ENCODE measurements around the gene SH3PXD2A.

The SH3PXD2A gene

DNA sequence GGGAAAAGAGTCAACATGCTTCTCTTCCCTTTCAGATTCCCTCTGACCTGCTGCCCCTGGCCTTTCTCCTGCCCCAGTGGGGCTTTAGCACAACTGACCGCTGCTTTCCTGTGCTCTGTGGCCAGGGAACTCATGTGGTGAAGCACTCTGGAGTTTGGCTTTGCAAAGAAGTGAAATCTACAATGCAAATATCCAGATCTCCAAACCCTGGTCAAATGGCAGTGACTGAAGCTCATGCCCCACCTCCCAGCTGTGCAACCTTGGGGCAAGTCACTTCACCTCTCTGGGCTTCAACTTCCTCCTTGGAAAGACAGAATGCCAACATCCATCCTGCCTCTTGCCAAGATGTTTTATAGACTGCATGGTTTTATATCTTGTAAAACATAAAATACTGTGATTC lies 204.0 kb downstream of the SH3PXD2A start:
- H3K9ac ChIP-seq (ENCODE audit: low read depth, low read length): no peak overlapping the region

GRCh38 chr10:103649654-103650423 lies 205.5 kb downstream of the SH3PXD2A start:
- H3K9me3 ChIP-seq (ENCODE audit: control insufficient read depth, insufficient read depth, low read length): no peaks in the 10 kb centered on the region
- no peak overlapping the region for H3K9ac ChIP-seq (ENCODE audit: low read depth, low read length)
- H3K4me3 ChIP-seq (ENCODE audit: low read depth, low read length): no peak overlapping the region
- peaks cover 15% of the 10 kb centered on the region for H3K4me1 ChIP-seq (ENCODE audit: control insufficient read depth, insufficient read depth, low read length)
- no peaks in the 10 kb centered on the region for H3K36me3 ChIP-seq (ENCODE audit: control insufficient read depth, insufficient read depth, low read length)
- H3K27me3 ChIP-seq (ENCODE audit: control insufficient read depth, insufficient read depth, low read length): no peaks in the 10 kb centered on the region

More for the DNA sequence above, 204.0 kb downstream of the SH3PXD2A start:
- H3K4me1 ChIP-seq (ENCODE audit: control insufficient read depth, insufficient read depth, low read length): peaks cover 15% of the 10 kb centered on the region
- H3K4me3 ChIP-seq (ENCODE audit: low read depth, low read length): no peak overlapping the region
- H3K9me3 ChIP-seq (ENCODE audit: control insufficient read depth, insufficient read depth, low read length): no peaks in the 10 kb centered on the region
- no peaks in the 10 kb centered on the region for H3K27me3 ChIP-seq (ENCODE audit: control insufficient read depth, insufficient read depth, low read length)
- no peaks in the 10 kb centered on the region for H3K36me3 ChIP-seq (ENCODE audit: control insufficient read depth, insufficient read depth, low read length)

- H3K4me1 ChIP-seq (ENCODE audit: control insufficient read depth, insufficient read depth, low read length): peaks cover 15% of the 10 kb centered on the region
- H3K9ac ChIP-seq (ENCODE audit: low read depth, low read length): no peak overlapping the region
Measured at GRCh38 chr10:103648636-103649532, 206.5 kb downstream of the SH3PXD2A start.

GRCh38 chr10:103648251-103648635 lies 207.1 kb downstream of the SH3PXD2A start:
- H3K27me3 ChIP-seq (ENCODE audit: control insufficient read depth, insufficient read depth, low read length): no peaks in the 10 kb centered on the region
- H3K36me3 ChIP-seq (ENCODE audit: control insufficient read depth, insufficient read depth, low read length): no peaks in the 10 kb centered on the region
- H3K4me3 ChIP-seq (ENCODE audit: low read depth, low read length): no peak overlapping the region
- peaks cover 15% of the 10 kb centered on the region for H3K4me1 ChIP-seq (ENCODE audit: control insufficient read depth, insufficient read depth, low read length)
- no peak overlapping the region for H3K9ac ChIP-seq (ENCODE audit: low read depth, low read length)
- H3K9me3 ChIP-seq (ENCODE audit: control insufficient read depth, insufficient read depth, low read length): no peaks in the 10 kb centered on the region

More at GRCh38 chr10:103648636-103649532, 206.5 kb downstream of the SH3PXD2A start:
- Histone ChIP-seq H3K36me3 (ENCODE audit: control insufficient read depth, insufficient read depth, low read length) (no peaks in the 10 kb centered on the region), H3K4me3 (ENCODE audit: low read depth, low read length) (no peak overlapping the region), H3K9me3 (ENCODE audit: control insufficient read depth, insufficient read depth, low read length) (no peaks in the 10 kb centered on the region), H3K27me3 (ENCODE audit: control insufficient read depth, insufficient read depth, low read length) (no peaks in the 10 kb centered on the region)

GRCh38 chr10:103646304-103646703 lies 209.1 kb downstream of the SH3PXD2A start:
- no peaks in the 10 kb centered on the region for H3K36me3 ChIP-seq (ENCODE audit: control insufficient read depth, insufficient read depth, low read length)
- H3K9ac ChIP-seq (ENCODE audit: low read depth, low read length): no peak overlapping the region
- no peak overlapping the region for H3K4me3 ChIP-seq (ENCODE audit: low read depth, low read length)
- peaks cover 9% of the 10 kb centered on the region for H3K4me1 ChIP-seq (ENCODE audit: control insufficient read depth, insufficient read depth, low read length)
- H3K9me3 ChIP-seq (ENCODE audit: control insufficient read depth, insufficient read depth, low read length): no peaks in the 10 kb centered on the region
- H3K27me3 ChIP-seq (ENCODE audit: control insufficient read depth, insufficient read depth, low read length): no peaks in the 10 kb centered on the region

- H3K36me3 ChIP-seq (ENCODE audit: control insufficient read depth, insufficient read depth, low read length): no peaks in the 10 kb centered on the region
- peaks cover 7% of the 10 kb centered on the region for H3K4me1 ChIP-seq (ENCODE audit: control insufficient read depth, insufficient read depth, low read length)
- H3K9ac ChIP-seq (ENCODE audit: low read depth, low read length): no peak overlapping the region
- no peaks in the 10 kb centered on the region for H3K9me3 ChIP-seq (ENCODE audit: control insufficient read depth, insufficient read depth, low read length)
- no peaks in the 10 kb centered on the region for H3K27me3 ChIP-seq (ENCODE audit: control insufficient read depth, insufficient read depth, low read length)
- no peak overlapping the region for H3K4me3 ChIP-seq (ENCODE audit: low read depth, low read length)
Measured at GRCh38 chr10:103645141-103646054, 210.0 kb downstream of the SH3PXD2A start.

DNA sequence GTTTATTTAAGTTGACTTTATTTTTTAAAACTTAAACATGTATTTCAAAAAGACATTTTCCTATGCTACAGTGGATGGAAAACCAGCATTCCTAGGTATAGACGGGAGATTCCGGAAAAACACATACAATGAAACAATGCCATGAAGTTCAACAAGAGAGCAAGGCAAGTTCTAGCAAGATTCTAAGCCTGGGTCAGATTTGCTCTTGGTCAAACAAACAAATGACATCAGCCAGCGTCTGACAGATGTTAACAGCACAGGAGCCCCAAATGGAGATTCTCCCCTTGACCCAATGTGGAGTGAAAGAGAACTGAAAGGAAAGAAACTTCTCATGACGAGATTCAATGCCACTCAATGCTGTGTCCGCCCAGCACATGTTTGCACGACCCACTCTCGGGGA lies 212.0 kb downstream of the SH3PXD2A start:
- Histone ChIP-seq H3K9ac (ENCODE audit: low read depth, low read length) (no peak overlapping the region), H3K4me1 (ENCODE audit: control insufficient read depth, insufficient read depth, low read length) (peaks cover 3% of the 10 kb centered on the region), H3K27me3 (ENCODE audit: control insufficient read depth, insufficient read depth, low read length) (no peaks in the 10 kb centered on the region), H3K4me3 (ENCODE audit: low read depth, low read length) (no peak overlapping the region), H3K9me3 (ENCODE audit: control insufficient read depth, insufficient read depth, low read length) (no peaks in the 10 kb centered on the region), H3K36me3 (ENCODE audit: control insufficient read depth, insufficient read depth, low read length) (no peaks in the 10 kb centered on the region)

- Histone ChIP-seq H3K9me3 (ENCODE audit: control insufficient read depth, insufficient read depth, low read length) (no peaks in the 10 kb centered on the region), H3K4me3 (ENCODE audit: low read depth, low read length) (no peak overlapping the region), H3K4me1 (ENCODE audit: control insufficient read depth, insufficient read depth, low read length) (peaks cover 8% of the 10 kb centered on the region), H3K36me3 (ENCODE audit: control insufficient read depth, insufficient read depth, low read length) (peaks cover 3% of the 10 kb centered on the region), H3K9ac (ENCODE audit: low read depth, low read length) (no peak overlapping the region), H3K27me3 (ENCODE audit: control insufficient read depth, insufficient read depth, low read length) (no peaks in the 10 kb centered on the region)
Measured at GRCh38 chr10:103641326-103641725, 214.1 kb downstream of the SH3PXD2A start.

- H3K9me3 ChIP-seq (ENCODE audit: control insufficient read depth, insufficient read depth, low read length): no peaks in the 10 kb centered on the region
- H3K36me3 ChIP-seq (ENCODE audit: control insufficient read depth, insufficient read depth, low read length): peaks cover 3% of the 10 kb centered on the region
- H3K4me1 ChIP-seq (ENCODE audit: control insufficient read depth, insufficient read depth, low read length): peaks cover 8% of the 10 kb centered on the region
- no peak overlapping the region for H3K9ac ChIP-seq (ENCODE audit: low read depth, low read length)
- no peak overlapping the region for H3K4me3 ChIP-seq (ENCODE audit: low read depth, low read length)
- no peaks in the 10 kb centered on the region for H3K27me3 ChIP-seq (ENCODE audit: control insufficient read depth, insufficient read depth, low read length)
Measured at GRCh38 chr10:103640436-103641181, 214.8 kb downstream of the SH3PXD2A start.

- H3K36me3 ChIP-seq (ENCODE audit: control insufficient read depth, insufficient read depth, low read length): peaks cover 3% of the 10 kb centered on the region
- no peak overlapping the region for H3K4me3 ChIP-seq (ENCODE audit: low read depth, low read length)
- no peaks in the 10 kb centered on the region for H3K27me3 ChIP-seq (ENCODE audit: control insufficient read depth, insufficient read depth, low read length)
- H3K4me1 ChIP-seq (ENCODE audit: control insufficient read depth, insufficient read depth, low read length): peaks cover 10% of the 10 kb centered on the region
- H3K9ac ChIP-seq (ENCODE audit: low read depth, low read length): no peak overlapping the region
- H3K9me3 ChIP-seq (ENCODE audit: control insufficient read depth, insufficient read depth, low read length): no peaks in the 10 kb centered on the region
Measured at GRCh38 chr10:103638948-103639347, 216.4 kb downstream of the SH3PXD2A start.

Measured in iPS-15b (cell line).